Stimulated activated naive CD8-positive, alpha-beta T cell treated with anti-CD3 and anti-CD28 coated beads, Interleukin-15, amount 100 ng/mL, for 72 hours (primary cell): ENCODE data around the gene CWF19L1.
A peak's percentile ranks its signal among the peaks of the same experiment; 100 is the strongest.
"Not testable (repeated sequence)": the region's sequence is repeated elsewhere in the genome, so short reads cannot be mapped to it uniquely, and the experiment has no call there.

Experiments
- ATAC-seq: fragments of 150-1000 bp; cut with Tn5 transposase; 2 replicates; pipeline ENCODE4 v1.10.0; 2021; ENCODE audit warnings: mild to moderate bottlenecking, moderate library complexity
- DNase-seq, 2 donors: peaks; one replicate each; pipeline ENCODE4 v3.0.0; 2021 to 2022
- H3K27ac Mint-ChIP-seq, 2 donors: one replicate each; pipeline ENCODE4 v1.8.0; 2022; ENCODE audit warnings: mild to moderate bottlenecking in 2 of 2, mixed read lengths in 2 of 2, moderate library complexity in 2 of 2
- H3K27me3 Mint-ChIP-seq: one replicate; pipeline ENCODE4 v1.8.0; 2022; ENCODE audit warnings: mixed read lengths
- H3K4me1 Mint-ChIP-seq: one replicate; pipeline ENCODE4 v1.8.0; 2022; ENCODE audit warnings: mild to moderate bottlenecking, mixed read lengths
- H3K4me3 Mint-ChIP-seq, 2 donors: one replicate each; pipeline ENCODE4 v1.8.0; 2022; ENCODE audit warnings: mild to moderate bottlenecking in 2 of 2, mixed read lengths in 2 of 2, moderate library complexity in 1 of 2
- H3K9me3 Mint-ChIP-seq, 2 donors: one replicate each; pipeline ENCODE4 v1.8.0; 2022; ENCODE audit warnings: mixed read lengths in 2 of 2

CWF19L1 gene

GRCh38 chr10:100267239-100268104 is at the start of gene CWF19L1:
CWF19L1 (minus strand) TSS chr10:100267638; CDS start chr10:100267593, 45 bp downstream.
- DNase-seq (peak; percentile 45 to 64), ATAC-seq (peak; percentile 92)
- Mint-ChIP-seq H3K4me1 (peaks cover 25% of the 10 kb centered on the region), H3K27me3 (no peaks in the 10 kb centered on the region), H3K9me3 (no peaks in the 10 kb centered on the region), H3K4me3 (peak within 1 kb of the TSS; percentile 100), H3K27ac (peak within 1 kb of the TSS; percentile 99 to 100)

DNA sequence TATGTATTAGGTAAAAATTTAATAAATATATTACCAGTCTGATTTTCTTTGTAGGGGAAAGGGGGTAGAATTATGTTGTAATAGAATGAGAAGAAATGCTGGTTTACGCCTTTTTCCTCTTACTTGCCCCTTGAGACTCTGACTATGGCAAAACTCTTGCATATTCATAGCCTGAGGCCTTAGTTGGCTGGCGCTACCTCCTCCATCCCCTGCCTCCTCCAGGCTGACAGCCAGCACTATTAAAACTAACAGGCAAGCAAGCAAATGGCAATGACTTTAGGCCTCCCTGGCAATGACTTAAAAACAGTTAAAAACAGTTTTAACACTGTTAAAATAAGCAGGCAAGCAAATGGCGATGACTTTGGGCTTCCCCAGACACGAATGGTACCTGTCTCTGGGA is 48.2 kb upstream of the CWF19L1 start:
- peaks cover 70% of the 10 kb centered on the region for H3K27me3 Mint-ChIP-seq
- H3K27ac Mint-ChIP-seq = no peak overlapping the region
- ATAC-seq (no peak), DNase-seq (no peak)
- H3K4me1 Mint-ChIP-seq = no peaks in the 10 kb centered on the region
- H3K4me3 Mint-ChIP-seq = no peak overlapping the region
- H3K9me3 Mint-ChIP-seq = no peaks in the 10 kb centered on the region

- Mint-ChIP-seq H3K4me1 (no peaks in the 10 kb centered on the region), H3K9me3 (no peaks in the 10 kb centered on the region), H3K27me3 (peaks cover 83% of the 10 kb centered on the region), H3K4me3 (no peak overlapping the region), H3K27ac (no peak overlapping the region)
- DNase-seq (no peak), ATAC-seq (no peak)
Observed at GRCh38 chr10:100311298-100311697, 43.9 kb upstream of the CWF19L1 start.

GRCh38 chr10:100307684-100308083 is 40.2 kb upstream of the CWF19L1 start:
- ATAC-seq = no peak
- Mint-ChIP-seq H3K4me3 (no peak overlapping the region), H3K27me3 (peaks cover 84% of the 10 kb centered on the region), H3K27ac (no peak overlapping the region), H3K4me1 (no peaks in the 10 kb centered on the region), H3K9me3 (no peaks in the 10 kb centered on the region)
- no peak for DNase-seq

DNA sequence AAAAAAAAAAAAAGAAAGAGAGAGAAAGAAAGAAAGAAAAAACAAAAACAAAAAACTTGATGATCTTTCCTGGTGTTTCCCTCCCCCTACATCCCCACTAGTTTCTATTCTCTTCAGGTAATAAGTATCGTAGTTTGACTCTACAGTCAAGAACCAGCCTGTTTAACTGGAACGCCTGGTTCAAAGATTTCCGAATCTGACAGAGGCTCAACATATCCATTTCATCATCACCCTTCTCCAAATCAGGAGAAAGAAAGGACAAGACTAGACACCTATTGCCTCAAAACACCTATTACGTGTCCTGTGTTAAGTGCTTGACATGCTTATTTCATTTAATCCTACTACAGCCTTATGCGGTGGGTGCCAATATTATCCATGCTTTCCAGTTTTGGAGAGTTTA is 39.4 kb upstream of the CWF19L1 start:
- H3K4me3 Mint-ChIP-seq = no peak overlapping the region
- ATAC-seq (no peak), DNase-seq (no peak)
- peaks cover 77% of the 10 kb centered on the region for H3K27me3 Mint-ChIP-seq
- H3K4me1 Mint-ChIP-seq = no peaks in the 10 kb centered on the region
- no peaks in the 10 kb centered on the region for H3K9me3 Mint-ChIP-seq
- no peak overlapping the region for H3K27ac Mint-ChIP-seq

DNA sequence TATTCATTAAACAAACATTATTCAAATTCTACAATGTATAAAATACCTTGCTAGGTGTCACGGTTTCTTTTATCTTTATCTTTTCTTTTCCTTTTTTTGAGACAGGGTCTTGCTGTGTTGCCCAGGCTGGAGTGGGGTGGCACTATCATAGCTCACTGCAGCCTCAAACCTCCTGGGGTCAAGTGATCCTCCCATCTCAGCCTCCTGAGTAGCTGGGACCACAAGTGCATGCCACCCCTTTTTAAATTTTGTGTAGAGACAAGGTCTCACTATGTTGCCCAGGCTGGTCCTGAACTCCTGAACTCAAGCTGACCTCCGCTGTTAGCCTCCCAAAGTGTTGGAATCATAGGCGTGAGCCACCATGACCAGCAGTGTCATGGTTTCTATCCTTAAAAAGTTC is 37.0 kb upstream of the CWF19L1 start:
- Mint-ChIP-seq H3K27ac (no peak overlapping the region), H3K27me3 (peaks cover 74% of the 10 kb centered on the region), H3K4me1 (no peaks in the 10 kb centered on the region), H3K4me3 (no peak overlapping the region), H3K9me3 (no peaks in the 10 kb centered on the region)
- DNase-seq (no peak), ATAC-seq (no peak)

DNA sequence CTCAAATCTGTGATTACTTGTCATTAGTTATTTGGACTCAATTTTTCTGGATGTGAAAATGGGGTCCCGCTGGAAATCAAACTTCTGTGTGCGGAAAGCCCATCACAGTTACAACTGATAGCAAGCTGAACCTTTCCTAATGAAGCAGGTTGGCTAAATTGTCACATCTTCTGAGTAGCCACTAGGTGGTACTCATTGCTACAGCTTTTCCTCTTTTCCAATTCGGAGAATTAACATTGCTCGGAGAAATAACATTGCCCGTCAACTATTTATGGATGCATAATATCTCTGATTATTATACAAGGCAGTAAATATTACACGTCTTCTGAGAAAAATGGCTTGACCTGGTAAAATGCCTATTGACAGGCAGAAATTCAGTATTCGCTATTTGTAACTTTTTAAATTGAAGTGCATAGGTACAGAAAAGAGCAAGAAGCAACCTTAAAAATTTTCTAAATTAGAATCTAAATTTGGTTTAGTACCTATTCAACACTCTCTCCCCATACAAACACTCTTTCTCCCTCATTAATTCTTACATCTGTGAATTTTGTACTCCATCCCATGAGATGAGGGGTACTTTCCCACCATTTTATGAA is 36.4 kb upstream of the CWF19L1 start:
- H3K4me1 Mint-ChIP-seq = no peaks in the 10 kb centered on the region
- H3K4me3 Mint-ChIP-seq = no peak overlapping the region
- H3K27me3 Mint-ChIP-seq = peaks cover 73% of the 10 kb centered on the region
- DNase-seq = no peak
- ATAC-seq = no peak
- H3K9me3 Mint-ChIP-seq = no peaks in the 10 kb centered on the region
- H3K27ac Mint-ChIP-seq = no peak overlapping the region

GRCh38 chr10:100301123-100301522 is 33.7 kb upstream of the CWF19L1 start:
- not testable (repeated sequence) for H3K9me3 Mint-ChIP-seq, DNase-seq, H3K27ac Mint-ChIP-seq, H3K4me3 Mint-ChIP-seq, H3K4me1 Mint-ChIP-seq, ATAC-seq
- H3K27me3 Mint-ChIP-seq = peaks cover 57% of the 10 kb centered on the region

GRCh38 chr10:100297242-100297641 is 29.8 kb upstream of the CWF19L1 start:
- Mint-ChIP-seq H3K4me1 (no peaks in the 10 kb centered on the region), H3K9me3 (no peaks in the 10 kb centered on the region), H3K27me3 (peaks cover 51% of the 10 kb centered on the region), H3K4me3 (no peak overlapping the region), H3K27ac (peak overlapping the region in 1 of 2 donors; percentile 19)
- DNase-seq (no peak), ATAC-seq (no peak)

- Mint-ChIP-seq H3K27ac (no peak overlapping the region), H3K27me3 (peaks cover 29% of the 10 kb centered on the region), H3K9me3 (no peaks in the 10 kb centered on the region), H3K4me3 (no peak overlapping the region), H3K4me1 (no peaks in the 10 kb centered on the region)
- no peak for DNase-seq
- no peak for ATAC-seq
Observed at GRCh38 chr10:100293066-100293465, 25.6 kb upstream of the CWF19L1 start.

- ATAC-seq, H3K9me3 Mint-ChIP-seq, DNase-seq, H3K4me3 Mint-ChIP-seq, H3K4me1 Mint-ChIP-seq, H3K27ac Mint-ChIP-seq: not testable (repeated sequence)
- peaks cover 29% of the 10 kb centered on the region for H3K27me3 Mint-ChIP-seq
Observed at GRCh38 chr10:100292300-100292699, 24.9 kb upstream of the CWF19L1 start.

DNA sequence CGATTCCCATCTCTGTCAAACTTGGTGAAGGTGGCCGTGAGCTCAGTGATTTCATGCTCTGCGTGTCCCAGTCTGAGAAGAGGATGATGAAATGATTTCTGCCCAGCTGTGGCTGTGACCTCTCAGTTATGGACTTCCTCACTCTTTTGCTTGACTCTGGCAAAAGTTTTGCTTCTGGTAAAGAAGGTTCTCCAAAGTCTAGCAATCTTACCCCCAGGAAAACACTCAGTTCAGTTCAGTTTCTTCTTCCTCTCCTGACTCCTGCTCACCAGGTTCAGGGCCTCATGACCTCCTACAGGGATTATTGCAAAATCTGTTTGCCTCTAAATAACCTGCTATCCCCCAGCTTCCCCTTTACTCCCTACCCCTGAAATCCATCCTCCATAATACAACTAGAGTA is 23.9 kb upstream of the CWF19L1 start:
- H3K27ac Mint-ChIP-seq = peak overlapping the region in 1 of 2 donors; percentile 29
- peaks cover 8% of the 10 kb centered on the region for H3K4me1 Mint-ChIP-seq
- H3K4me3 Mint-ChIP-seq = no peak overlapping the region
- H3K27me3 Mint-ChIP-seq = peaks cover 20% of the 10 kb centered on the region
- DNase-seq = no peak
- H3K9me3 Mint-ChIP-seq = no peaks in the 10 kb centered on the region
- ATAC-seq = no peak

DNA sequence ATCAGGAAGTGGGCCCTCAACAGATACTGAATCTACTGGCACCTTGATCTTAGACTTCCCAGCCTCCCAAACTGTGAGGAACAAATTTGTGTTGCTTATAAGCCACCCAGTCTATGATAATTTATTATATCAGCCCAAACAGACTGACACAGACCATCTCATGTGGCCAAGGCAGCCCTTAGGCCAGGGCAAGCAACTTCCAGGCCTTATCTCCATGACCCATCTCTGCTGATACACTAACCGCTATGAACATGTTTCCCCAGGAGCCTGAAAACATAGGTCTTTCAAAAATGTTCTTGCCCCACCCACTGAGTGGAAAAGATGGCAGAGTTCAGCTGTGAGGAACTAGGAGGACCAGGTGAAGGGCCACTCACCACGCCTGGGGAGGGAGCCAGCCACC is 22.2 kb upstream of the CWF19L1 start:
- H3K9me3 Mint-ChIP-seq = no peaks in the 10 kb centered on the region
- DNase-seq (no peak), ATAC-seq (no peak)
- peaks cover 5% of the 10 kb centered on the region for H3K27me3 Mint-ChIP-seq
- H3K4me3 Mint-ChIP-seq = no peak overlapping the region
- H3K27ac Mint-ChIP-seq = no peak overlapping the region
- H3K4me1 Mint-ChIP-seq = peaks cover 22% of the 10 kb centered on the region

DNA sequence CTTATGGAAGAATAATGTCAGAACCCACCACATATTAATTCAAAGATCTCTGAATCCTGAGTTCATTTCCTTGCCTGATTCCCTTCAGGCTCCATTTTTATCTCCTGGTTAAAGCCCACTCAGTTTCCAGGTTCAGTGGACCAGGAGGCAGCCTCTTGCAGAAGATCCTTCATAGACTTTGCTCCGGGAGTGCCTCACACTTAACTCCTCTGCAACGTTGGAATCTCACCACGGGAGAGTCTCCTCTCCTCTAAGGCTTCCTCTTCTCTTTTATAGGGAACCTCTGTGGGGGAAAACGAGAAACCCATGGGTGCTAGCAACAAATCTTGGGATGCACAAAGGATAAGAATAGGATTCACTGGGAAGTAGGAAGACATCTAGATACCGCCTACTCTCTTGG is 20.8 kb upstream of the CWF19L1 start:
- DNase-seq = no peak
- Mint-ChIP-seq H3K4me3 (no peak overlapping the region), H3K27ac (no peak overlapping the region)

DNA sequence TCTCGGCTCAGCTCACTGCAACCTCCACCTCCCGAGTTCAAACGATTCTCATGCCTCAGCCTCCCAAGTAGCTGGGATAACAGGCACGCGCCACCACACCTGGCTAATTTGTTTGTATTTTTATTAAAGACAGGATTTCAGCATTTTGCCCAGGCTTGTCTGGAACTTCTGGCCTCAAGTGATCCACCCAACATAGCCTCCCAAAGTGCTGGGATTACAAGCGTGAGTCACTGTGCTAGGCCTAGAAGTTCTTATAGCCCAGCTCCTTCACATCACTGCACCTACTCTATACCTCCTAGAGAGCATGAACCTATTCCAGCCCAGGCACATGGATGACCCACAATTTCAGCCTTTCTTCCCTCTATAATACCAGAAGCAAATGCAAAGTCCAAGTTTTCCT is 20.3 kb upstream of the CWF19L1 start:
- Mint-ChIP-seq H3K27ac (peak overlapping the region in 1 of 2 donors; percentile 51), H3K4me1 (peaks cover 25% of the 10 kb centered on the region), H3K9me3 (no peaks in the 10 kb centered on the region), H3K27me3 (no peaks in the 10 kb centered on the region), H3K4me3 (peak overlapping the region; percentile 21 to 35)
- DNase-seq = no peak
- no peak for ATAC-seq

More for the DNA sequence above, 20.8 kb upstream of the CWF19L1 start:
- no peak for ATAC-seq
- Mint-ChIP-seq H3K9me3 (no peaks in the 10 kb centered on the region), H3K4me1 (peaks cover 25% of the 10 kb centered on the region), H3K27me3 (no peaks in the 10 kb centered on the region)
